ENCODE results near the gene COX10.

GRCh38 chr17:14032234-14032633, 37.1 kb upstream of the COX10 start:
- TF ChIP-seq CTCF (IDR thresholded peaks at IDR 0.05; ENCODE audit: low read depth, low read length) = no peak
- TF ChIP-seq EZH2phosphoT487 (IDR thresholded peaks at IDR 0.05; ENCODE audit: low read depth) = no peak

All from OCI-LY3 (cell line).